ENCODE results near the gene RPN2.

The RPN2 gene

GRCh38 chr20:37179683-37180524 is 774 bp downstream of the RPN2 start:
- no peak for DNase-seq (ENCODE audit: low read depth)
- TF ChIP-seq CTCF (conservative IDR thresholded peaks at IDR 0.05; ENCODE audit: low read depth, low read length): no peak

GRCh38 chr20:37185686-37186085 is 6.6 kb downstream of the RPN2 start:
- no peak overlapping the region for H3K4me3 ChIP-seq (ENCODE audit: low read length)
- no peak for DNase-seq (ENCODE audit: low read depth)

More at GRCh38 chr20:37179683-37180524, 774 bp downstream of the RPN2 start:
- H3K4me3 ChIP-seq (ENCODE audit: low read length): peak overlapping the region; percentile 82

DNA sequence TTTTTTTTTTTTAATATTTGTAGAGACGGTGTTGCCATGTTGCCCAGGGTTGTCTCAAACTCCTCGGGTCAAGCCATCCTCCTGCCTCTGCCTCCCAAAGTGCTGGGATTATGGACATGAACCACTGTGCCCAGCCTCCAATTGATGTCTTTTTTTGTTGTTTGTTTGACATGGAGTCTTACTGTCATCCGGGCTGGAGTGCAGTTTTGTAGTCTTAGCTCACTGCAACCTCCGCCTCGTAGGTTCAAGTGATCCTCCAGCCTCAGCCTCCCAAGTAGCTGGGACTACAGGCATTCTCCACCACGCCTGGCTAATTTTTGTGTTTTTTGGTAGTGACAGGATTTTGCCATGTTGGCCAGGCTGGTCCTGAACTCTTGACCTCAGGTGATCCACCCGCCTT is 9.7 kb downstream of the RPN2 start:
- TF ChIP-seq CTCF (conservative IDR thresholded peaks at IDR 0.05; ENCODE audit: low read depth, low read length): no peak
- DNase-seq (ENCODE audit: low read depth): no peak
- no peak overlapping the region for H3K4me3 ChIP-seq (ENCODE audit: low read length)

More at GRCh38 chr20:37185686-37186085, 6.6 kb downstream of the RPN2 start:
- TF ChIP-seq CTCF (conservative IDR thresholded peaks at IDR 0.05; ENCODE audit: low read depth, low read length): no peak

DNA sequence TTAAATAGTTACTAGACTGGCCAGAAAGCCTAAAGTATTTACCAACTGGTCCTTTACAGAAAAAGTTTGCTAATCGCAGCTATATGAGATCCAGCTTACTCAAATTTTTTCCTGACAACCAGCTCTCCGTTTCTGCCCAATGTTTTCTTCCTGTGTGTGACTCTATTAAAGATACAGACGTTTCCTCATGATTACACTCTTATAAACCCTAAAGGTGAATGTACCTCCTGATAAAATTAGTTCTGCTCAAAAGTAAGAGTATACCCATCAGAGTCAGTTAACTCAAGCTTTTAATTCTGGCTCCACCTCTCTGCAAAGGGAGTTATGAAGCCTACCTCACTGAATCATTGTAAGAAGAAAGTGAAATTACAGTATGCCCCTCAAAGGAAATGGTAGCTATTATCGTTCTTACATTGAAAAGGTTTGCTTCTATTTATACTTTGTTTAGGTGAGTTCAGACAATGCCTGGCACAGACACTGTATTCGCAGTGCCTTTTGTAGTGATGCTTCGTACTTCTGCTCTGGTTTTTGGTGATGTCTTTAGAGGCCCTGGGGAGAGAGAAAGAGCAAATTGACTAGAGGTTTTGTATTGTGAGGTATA is 10.4 kb downstream of the RPN2 start:
- TF ChIP-seq CTCF (conservative IDR thresholded peaks at IDR 0.05; ENCODE audit: low read depth, low read length): no peak
- no peak for DNase-seq (ENCODE audit: low read depth)
- H3K4me3 ChIP-seq (ENCODE audit: low read length): no peak overlapping the region

DNA sequence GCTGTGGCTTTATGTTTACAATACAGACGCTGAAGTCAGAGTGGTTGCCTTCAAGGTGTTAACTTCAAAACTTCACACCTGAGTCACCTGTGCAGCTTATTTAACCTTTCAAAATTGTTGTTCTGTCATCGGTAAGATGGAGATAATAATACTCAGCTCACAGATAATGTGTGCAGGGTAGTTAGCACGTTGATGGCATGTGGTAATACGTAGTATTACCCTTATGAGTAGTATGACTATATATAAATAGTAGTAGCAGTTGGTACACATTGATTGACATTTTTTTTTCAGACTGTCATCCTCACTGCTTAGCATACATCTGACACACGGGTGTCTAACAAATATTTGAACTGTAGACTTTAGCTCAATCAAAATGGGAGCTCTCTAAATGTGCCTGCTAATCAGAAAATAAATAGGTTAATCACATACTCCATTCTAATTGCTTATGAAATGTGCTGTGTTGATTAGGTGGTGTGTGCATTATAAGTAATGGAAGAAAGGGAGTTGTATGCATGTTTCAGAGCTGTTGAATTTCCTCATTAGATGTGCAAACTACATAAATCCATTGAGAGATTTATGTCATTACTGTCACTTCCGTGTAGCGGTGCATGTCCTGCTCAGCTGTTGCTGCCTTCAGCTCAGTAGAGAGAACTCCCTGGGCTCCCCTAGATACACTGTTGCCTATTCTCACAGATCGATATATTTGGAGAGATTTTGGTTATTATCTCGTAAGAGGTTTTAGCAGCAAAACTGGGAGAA is 11.4 kb downstream of the RPN2 start:
- no peak for DNase-seq (ENCODE audit: low read depth)
- no peak for TF ChIP-seq CTCF (conservative IDR thresholded peaks at IDR 0.05; ENCODE audit: low read depth, low read length)
- no peak overlapping the region for H3K4me3 ChIP-seq (ENCODE audit: low read length)

- peak; percentile 96 for TF ChIP-seq CTCF (conservative IDR thresholded peaks at IDR 0.05; ENCODE audit: low read depth, low read length)
- peak; percentile 64 for DNase-seq (ENCODE audit: low read depth)
- no peak overlapping the region for H3K4me3 ChIP-seq (ENCODE audit: low read length)
Measured at GRCh38 chr20:37192137-37192854, 13.2 kb downstream of the RPN2 start.
